Sigmoid colon (tissue), 7 donors: ENCODE data around the gene RNF13. TPM values are rescaled to one million over a fixed set of nuclear protein-coding genes. Genes with fewer than 3 reads are reported as not detected.

Experiments used
- DNase-seq: peaks from one replicate; pipeline ENCODE4 v3.0.0-alpha.2; 2019
- H3K27ac ChIP-seq, 4 donors: fragments of 200-600 bp; sonication (generic); one replicate each; pipeline ENCODE4 v1.5.1; 2016 to 2019; ENCODE audit warnings: mild to moderate bottlenecking in 1 of 4
- H3K27me3 ChIP-seq, 3 donors: fragments of 200-600 bp; sonication (generic); one replicate each; pipeline ENCODE4 v1.5.1; 2019; ENCODE audit warnings: mild to moderate bottlenecking in 1 of 3
- H3K36me3 ChIP-seq, 4 donors: fragments of 200-600 bp; sonication (generic); one replicate each; pipeline ENCODE4 v1.5.1; 2016 to 2019
- H3K4me1 ChIP-seq, 4 donors: fragments of 200-600 bp; sonication (generic); one replicate each; pipeline ENCODE4 v1.5.1; 2017 to 2019
- H3K4me3 ChIP-seq, 4 donors: fragments of 200-600 bp; sonication (generic); one replicate each; pipeline ENCODE4 v1.5.1; 2017 to 2019; ENCODE audit warnings: mild to moderate bottlenecking in 2 of 4, moderate library complexity in 1 of 4
- H3K9me3 ChIP-seq, 4 donors: fragments of 200-600 bp in 3 of 4; sonication (generic) in 3 of 4; one replicate each; pipeline versions ENCODE4 v1.5.1 to v1.6.1; 2013 to 2019
- EP300 ChIP-seq, 4 donors: sonication (generic); formaldehyde crosslinking; IDR thresholded peaks; one replicate each; pipeline ENCODE4 v1.6.1; 2017; ENCODE audit warnings: antibody characterized with exemption in 4 of 4
- POLR2A ChIP-seq, 2 donors: fragments of 450-650 bp; IDR thresholded peaks; one replicate each; pipeline ENCODE4 v1.6.1; 2016; ENCODE audit warnings: antibody characterized with exemption in 2 of 2, mild to moderate bottlenecking in 2 of 2, moderate library complexity in 2 of 2
- POLR2AphosphoS5 ChIP-seq, 4 donors: sonication (generic); formaldehyde crosslinking; IDR thresholded peaks; one replicate each; pipeline ENCODE4 v1.6.1; 2017; ENCODE audit warnings: antibody characterized with exemption in 4 of 4
- WGBS, 2 donors: extraction: QIAGEN DNeasy Blood & Tissue Kit; methylation state at CpG; one replicate each; pipeline ENCODE4 v1.1.7; 2013; 5-methylcytosine and 5-hydroxymethylcytosine counted together
- intact Hi-C: fragments of 100-400 bp; cut with DNase I; formaldehyde crosslinking; loops from one replicate; pipeline ENCODE4 v1.15.1; 2023
- polyA plus RNA-seq, 3 donors: library from polyadenylated mRNA; stranded (reverse); fragments of 200-250 nt; gene quantifications; one replicate each; pipeline ENCODE4 v1.2.3, GENCODE V29; 2013
- total RNA-seq, 4 donors: library from RNA; depleted of rRNA; stranded (reverse); fragments of >200 nt; gene quantifications; one replicate each; pipeline ENCODE4 v1.1.0, GENCODE V29; 2016
- TF ChIP-seq, protein P1 (sequence below), 4 experiments: fragments of 450-650 bp in 3 of 4; fragments of 200-600 bp in 1 of 4; IDR thresholded peaks; one replicate each; pipeline ENCODE4 v1.5.1; 2016 to 2019; ENCODE audit warnings: antibody characterized with exemption in 4 of 4, mild to moderate bottlenecking in 3 of 4, moderate library complexity in 2 of 4
- donor health status: healthy with polysubstance abuse.
- donor health status: Bipolar disorder and iron deficiency.
- donor health status: healthy.

RNF13 gene
- total and polyA plus RNA-seq, 7 donors, result 15.6 to 110 (median 78.3) TPM

DNA sequence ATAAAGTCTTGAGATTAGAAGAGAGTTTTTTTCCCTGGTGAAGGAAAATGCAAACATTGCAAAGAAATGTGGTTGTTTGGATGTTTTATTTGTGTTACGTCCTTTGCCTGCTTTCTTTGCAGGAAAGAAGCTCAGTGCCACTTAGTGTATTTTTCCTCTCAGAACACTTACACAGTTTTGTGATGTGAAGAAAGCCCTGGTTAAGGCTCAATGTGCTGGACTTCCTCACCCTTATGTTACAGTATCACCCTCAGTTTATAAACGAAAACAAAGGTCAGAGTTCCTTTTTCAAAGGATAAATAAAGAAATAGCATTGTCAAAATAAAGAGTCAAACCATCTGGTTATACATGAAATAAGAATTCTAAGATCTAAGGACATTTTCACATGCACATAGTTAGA, 45.9 kb downstream of the RNF13 start:
- no peaks in the 10 kb centered on the region for H3K4me1 ChIP-seq
- intact Hi-C loops, result no loop called here
- H3K9me3 ChIP-seq, result no peaks in the 10 kb centered on the region
- DNase-seq, result no peak
- no peaks in the 10 kb centered on the region for H3K27me3 ChIP-seq
- no peak overlapping the region for H3K27ac ChIP-seq
- WGBS, 2 donors, result 44 to 45% methylated on average over 2 of the region's 2 CpGs
- no peak overlapping the region for H3K4me3 ChIP-seq
- peaks cover 0 to 34% (median 6%) of the 10 kb centered on the region in 4 donors for H3K36me3 ChIP-seq
- TF ChIP-seq, protein P1, sequence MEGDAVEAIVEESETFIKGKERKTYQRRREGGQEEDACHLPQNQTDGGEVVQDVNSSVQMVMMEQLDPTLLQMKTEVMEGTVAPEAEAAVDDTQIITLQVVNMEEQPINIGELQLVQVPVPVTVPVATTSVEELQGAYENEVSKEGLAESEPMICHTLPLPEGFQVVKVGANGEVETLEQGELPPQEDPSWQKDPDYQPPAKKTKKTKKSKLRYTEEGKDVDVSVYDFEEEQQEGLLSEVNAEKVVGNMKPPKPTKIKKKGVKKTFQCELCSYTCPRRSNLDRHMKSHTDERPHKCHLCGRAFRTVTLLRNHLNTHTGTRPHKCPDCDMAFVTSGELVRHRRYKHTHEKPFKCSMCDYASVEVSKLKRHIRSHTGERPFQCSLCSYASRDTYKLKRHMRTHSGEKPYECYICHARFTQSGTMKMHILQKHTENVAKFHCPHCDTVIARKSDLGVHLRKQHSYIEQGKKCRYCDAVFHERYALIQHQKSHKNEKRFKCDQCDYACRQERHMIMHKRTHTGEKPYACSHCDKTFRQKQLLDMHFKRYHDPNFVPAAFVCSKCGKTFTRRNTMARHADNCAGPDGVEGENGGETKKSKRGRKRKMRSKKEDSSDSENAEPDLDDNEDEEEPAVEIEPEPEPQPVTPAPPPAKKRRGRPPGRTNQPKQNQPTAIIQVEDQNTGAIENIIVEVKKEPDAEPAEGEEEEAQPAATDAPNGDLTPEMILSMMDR (IDR thresholded peaks at IDR 0.05), result no peak
- TF ChIP-seq EP300 (IDR thresholded peaks at IDR 0.05) (no peak), POLR2AphosphoS5 (IDR thresholded peaks at IDR 0.05) (no peak)

DNA sequence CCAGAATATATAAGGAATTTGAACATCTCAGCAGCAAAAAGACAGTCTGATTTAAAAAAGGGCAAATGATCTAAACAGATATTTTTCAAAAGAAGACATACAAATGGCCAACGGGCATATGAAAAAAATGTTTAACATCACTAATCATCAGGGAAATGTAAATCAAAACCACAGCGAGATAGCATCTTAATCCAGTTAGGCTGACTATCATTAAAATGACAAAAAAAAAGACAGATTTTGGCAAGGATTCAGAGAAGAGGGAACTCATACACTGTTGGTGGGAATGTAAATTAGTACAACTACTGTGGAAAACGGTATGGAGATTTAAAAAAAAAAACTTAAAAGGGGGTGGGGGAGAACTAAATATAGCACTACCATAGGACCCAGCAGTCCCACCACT, 47.9 kb downstream of the RNF13 start:
- H3K9me3 ChIP-seq, result no peaks in the 10 kb centered on the region
- no peak overlapping the region for H3K27ac ChIP-seq
- no peaks in the 10 kb centered on the region for H3K4me1 ChIP-seq
- no peak for DNase-seq
- intact Hi-C loops, result no loop called here
- no peaks in the 10 kb centered on the region for H3K27me3 ChIP-seq
- 85 to 86% methylated on average over 3 of the region's 3 CpGs for WGBS, 2 donors
- no peak overlapping the region for H3K4me3 ChIP-seq
- H3K36me3 ChIP-seq, result peaks cover 0 to 23% (median 0%) of the 10 kb centered on the region in 4 donors
- TF ChIP-seq, protein P1 (IDR thresholded peaks at IDR 0.05), result no peak
- no peak for TF ChIP-seq POLR2AphosphoS5 (IDR thresholded peaks at IDR 0.05)
- TF ChIP-seq EP300 (IDR thresholded peaks at IDR 0.05), result no peak
- no peak for TF ChIP-seq POLR2A (IDR thresholded peaks at IDR 0.05)

DNA sequence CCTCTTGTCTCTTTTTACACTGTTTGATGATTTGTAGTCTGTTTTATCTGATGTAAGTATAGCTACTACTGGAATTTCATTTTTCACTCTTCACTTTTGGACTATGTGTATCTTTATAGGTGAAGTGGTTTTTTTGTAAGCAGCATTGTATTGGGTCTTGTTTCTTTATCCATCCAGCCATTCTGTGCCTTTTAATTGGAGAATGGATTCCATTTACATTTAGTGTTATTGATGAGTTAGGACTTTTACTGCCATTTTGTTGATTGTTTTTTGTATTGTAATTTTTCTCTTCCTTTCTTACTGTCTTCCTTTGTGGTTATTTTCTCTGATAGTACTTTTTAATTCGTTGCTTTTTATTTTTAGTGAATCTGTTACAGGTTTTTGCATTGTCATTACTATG, 54.5 kb downstream of the RNF13 start:
- Histone ChIP-seq H3K4me3 (no peak overlapping the region), H3K4me1 (no peaks in the 10 kb centered on the region), H3K36me3 (peaks cover 0 to 11% (median 0%) of the 10 kb centered on the region in 4 donors), H3K27ac (no peak overlapping the region), H3K27me3 (no peaks in the 10 kb centered on the region), H3K9me3 (no peaks in the 10 kb centered on the region)
- intact Hi-C loops, result no loop called here
- TF ChIP-seq POLR2A (IDR thresholded peaks at IDR 0.05) (no peak), EP300 (IDR thresholded peaks at IDR 0.05) (no peak), POLR2AphosphoS5 (IDR thresholded peaks at IDR 0.05) (no peak)
- TF ChIP-seq, protein P1 (IDR thresholded peaks at IDR 0.05), result no peak
- WGBS, 2 donors, result 95 to 96% methylated on average over 1 of the region's 1 CpG
- DNase-seq, result no peak

DNA sequence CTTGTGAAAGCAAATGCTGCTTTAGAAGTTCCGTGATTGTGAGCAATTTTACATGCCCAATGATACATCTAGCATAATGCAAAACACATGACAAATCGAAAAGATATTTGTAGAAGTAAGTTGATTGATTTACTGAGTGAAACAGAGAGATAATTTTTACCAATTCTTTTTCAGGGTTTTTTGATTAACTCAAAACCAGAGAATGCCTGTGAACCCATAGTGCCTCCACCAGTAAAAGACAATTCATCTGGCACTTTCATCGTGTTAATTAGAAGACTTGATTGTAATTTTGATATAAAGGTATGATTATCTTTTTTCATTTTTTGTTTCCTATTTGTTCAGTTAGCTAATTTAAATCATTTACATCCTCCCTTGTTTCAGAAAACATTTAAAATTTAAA, 58.8 kb downstream of the RNF13 start:
- peaks cover 0 to 17% (median 0%) of the 10 kb centered on the region in 4 donors for H3K36me3 ChIP-seq
- H3K27me3 ChIP-seq, result no peaks in the 10 kb centered on the region
- no peaks in the 10 kb centered on the region for H3K4me1 ChIP-seq
- TF ChIP-seq, protein P1 (IDR thresholded peaks at IDR 0.05), result no peak
- TF ChIP-seq POLR2AphosphoS5 (IDR thresholded peaks at IDR 0.05) (no peak), EP300 (IDR thresholded peaks at IDR 0.05) (no peak), POLR2A (IDR thresholded peaks at IDR 0.05) (no peak)
- intact Hi-C loops, result no loop called here
- no peak overlapping the region for H3K4me3 ChIP-seq
- DNase-seq, result no peak
- H3K9me3 ChIP-seq, result no peaks in the 10 kb centered on the region
- 93% methylated on average over 3 of the region's 3 CpGs for WGBS, 2 donors
- H3K27ac ChIP-seq, result no peak overlapping the region

DNA sequence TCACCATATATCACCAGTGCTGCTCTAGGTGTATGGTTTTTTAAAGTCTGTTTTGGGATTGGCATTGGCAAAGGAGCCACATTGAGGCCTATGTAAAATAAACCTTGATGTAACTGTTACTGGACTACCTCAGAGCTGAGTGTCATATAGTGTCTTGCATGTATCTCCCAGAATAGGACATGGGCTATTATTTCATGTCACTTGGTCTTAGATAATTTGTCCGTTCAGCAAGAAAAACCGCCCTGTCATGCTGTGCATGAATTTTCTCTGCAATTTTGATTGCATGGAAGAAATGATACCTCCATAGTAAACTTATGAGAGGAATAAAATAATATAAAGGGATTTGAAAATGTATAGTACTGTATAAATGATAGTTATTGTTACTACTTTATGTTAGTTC, 59.6 kb downstream of the RNF13 start:
- Histone ChIP-seq H3K4me3 (no peak overlapping the region), H3K27ac (no peak overlapping the region), H3K9me3 (no peaks in the 10 kb centered on the region), H3K4me1 (no peaks in the 10 kb centered on the region), H3K27me3 (no peaks in the 10 kb centered on the region), H3K36me3 (peaks cover 0 to 17% (median 0%) of the 10 kb centered on the region in 4 donors)
- no peak for DNase-seq
- intact Hi-C loops, result no loop called here
- no peak for TF ChIP-seq POLR2AphosphoS5 (IDR thresholded peaks at IDR 0.05)
- TF ChIP-seq, protein P1 (IDR thresholded peaks at IDR 0.05), result no peak
- TF ChIP-seq EP300 (IDR thresholded peaks at IDR 0.05), result no peak
- TF ChIP-seq POLR2A (IDR thresholded peaks at IDR 0.05), result no peak
- WGBS, 2 donors, result 95 to 97% methylated on average over 2 of the region's 2 CpGs
